ENCODE measurements around the gene ACSS3.

Gene ACSS3

DNA sequence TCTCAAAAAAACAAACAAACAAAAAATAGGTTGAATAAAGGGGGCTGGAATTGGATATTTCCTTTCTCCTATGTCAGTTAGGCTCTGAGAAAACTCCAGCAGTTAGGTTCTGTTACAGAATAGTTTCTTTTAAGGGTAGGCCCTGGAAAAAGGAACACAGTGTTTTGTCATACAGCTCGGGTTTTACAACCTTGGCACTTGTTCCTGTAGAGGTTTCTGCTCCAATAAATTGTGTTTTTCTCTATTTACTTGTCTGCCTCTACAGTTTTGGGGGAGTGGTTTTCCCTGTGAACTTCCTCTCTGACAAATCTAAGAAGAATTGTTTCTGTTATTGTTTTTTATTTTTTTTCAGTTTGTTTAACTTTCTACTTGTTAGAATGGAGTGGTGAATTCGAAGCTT is 167.6 kb downstream of the ACSS3 start:
- DNase-seq: no peak

DNA sequence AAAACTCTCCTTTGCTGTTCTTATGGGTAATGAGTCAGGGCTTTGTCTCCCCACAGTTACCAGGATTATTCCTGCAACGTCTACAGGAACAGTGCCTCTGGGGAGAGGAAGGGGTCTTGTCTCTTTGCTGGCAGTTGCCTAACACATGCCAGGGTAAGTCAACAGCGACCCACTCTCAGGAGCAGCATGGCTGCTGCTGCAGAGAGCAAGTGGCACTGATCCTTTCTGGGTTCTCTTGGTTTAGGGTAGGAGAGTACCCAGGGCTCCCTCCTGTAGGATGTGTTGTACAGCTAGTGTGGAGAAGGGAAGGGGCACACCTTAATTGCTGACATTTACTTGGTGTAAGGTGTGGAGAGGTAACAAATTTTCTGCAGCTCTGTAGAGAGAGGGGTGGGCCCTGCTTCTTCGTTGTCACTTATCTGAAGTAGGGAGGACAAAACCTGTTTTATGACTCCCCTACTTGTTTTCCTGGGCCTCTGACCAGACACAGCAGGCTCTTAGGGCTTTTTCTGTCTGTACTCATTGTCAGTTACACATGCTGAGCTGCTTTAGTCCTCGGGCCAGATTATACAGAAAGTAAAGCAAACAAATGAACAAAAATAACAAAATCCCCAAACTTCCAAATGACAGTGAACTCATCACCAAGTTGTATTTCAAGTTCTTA is 168.2 kb downstream of the ACSS3 start:
- no peak for DNase-seq

- no peak for DNase-seq
Observed at GRCh38 chr12:81249976-81250375, 172.1 kb downstream of the ACSS3 start.

- DNase-seq: no peak
Observed at GRCh38 chr12:81252228-81252627, 174.3 kb downstream of the ACSS3 start.

GRCh38 chr12:81253360-81253759 is 175.5 kb downstream of the ACSS3 start:
- no peak for DNase-seq

DNA sequence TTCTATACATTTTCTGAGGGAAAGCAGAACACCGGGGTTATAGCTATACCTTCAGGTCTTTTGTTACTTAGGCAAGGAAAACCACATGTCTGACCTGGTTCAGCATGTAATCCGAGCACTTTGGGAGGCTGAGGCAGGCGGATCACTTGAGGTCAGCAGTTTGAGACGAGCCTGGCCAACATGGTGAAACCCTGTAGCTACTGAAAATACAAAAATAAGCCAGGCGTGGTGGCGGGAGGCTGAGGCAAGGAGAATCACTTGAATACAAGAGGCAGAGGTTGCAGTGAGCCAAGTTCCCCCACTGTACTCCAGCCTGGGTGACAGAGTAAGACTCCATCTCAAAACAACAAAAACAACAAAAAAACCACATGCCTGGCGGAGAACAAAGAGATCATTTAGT is 177.6 kb downstream of the ACSS3 start:
- DNase-seq: no peak

DNA sequence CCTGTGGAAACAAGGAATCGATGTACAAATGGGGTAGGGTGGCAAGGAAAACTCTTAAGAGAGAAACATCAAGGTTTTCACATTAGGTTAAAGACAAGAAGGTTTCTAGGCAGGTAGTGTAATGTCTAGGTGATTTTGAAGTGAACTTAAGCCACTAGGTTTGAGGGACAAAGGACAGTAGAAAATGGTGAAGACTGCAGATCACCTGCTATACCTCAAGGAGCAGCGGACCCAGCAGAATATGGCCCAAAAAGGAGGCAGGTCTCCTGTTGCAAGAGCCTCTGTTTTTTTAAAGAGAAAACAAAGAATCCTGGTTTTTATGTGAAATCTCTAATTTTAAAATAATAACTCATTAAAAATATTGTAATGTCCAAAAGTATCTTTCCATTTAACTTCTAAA is 178.1 kb downstream of the ACSS3 start:
- no peak for DNase-seq

DNA sequence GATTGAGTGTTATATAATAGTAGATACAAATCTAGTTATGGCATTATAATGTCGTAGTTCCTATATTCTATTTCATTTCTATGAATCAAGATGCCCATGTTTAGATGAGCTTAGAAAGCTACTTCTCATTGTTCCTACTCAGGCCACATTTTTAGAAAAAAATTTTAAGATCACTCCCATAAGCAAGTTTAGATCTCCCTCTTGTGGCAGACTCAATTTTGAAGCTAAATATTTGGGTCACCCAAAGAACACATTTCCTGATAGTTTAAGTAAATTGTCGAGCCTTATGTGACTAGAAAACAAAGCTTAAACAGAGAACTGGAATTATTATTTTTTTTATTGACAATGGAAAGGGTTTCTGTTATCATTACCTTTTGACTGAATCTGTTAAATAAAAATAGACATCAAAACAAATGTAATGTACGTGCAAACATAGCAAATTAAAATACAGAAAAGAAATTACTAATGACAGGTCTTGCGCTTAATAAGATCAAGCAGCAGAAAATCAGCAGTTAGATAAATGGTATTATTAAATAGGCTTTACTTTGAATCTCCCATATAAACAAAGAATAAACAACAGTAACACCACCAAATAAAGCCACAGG is 180.2 kb downstream of the ACSS3 start:
- DNase-seq: no peak

DNA sequence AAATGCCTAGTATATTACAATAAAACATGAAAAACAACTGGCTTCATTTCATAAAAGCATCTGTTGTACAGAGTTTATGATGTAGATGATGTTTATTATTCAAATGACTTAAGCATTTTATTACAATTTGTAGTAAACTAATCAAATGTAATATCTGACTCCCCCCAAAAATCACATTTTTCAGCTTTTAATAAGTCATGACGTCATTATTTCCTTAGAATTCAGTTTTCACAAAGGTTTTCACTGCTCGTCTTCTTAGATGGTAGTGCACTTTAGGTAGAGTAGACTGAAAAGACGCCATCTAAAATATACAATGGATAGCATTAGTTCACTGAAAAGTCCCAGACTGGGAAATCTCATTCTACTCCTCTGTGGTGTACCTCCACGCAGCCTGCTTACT is 181.5 kb downstream of the ACSS3 start:
- DNase-seq: no peak

GRCh38 chr12:81261508-81262207 is 183.8 kb downstream of the ACSS3 start:
- DNase-seq: no peak

DNA sequence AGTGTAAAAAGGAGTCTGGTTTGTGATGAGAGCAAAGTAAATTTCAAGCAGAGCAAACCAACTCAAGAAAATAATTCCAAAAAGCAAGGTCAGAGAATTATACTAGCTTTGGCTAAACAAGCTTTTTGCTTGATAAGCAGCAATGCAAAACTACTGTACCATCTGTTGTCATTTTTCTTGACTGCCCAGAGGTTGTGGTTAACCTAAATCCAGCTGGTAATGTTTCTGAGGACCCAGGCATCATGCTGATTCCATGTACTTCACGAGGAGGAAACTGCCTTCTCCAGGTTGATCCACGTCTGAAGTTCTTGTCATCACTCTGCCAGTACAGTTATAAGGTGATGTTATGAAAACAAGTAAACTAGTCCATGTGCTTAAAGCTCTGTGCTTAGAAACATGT is 185.2 kb downstream of the ACSS3 start:
- DNase-seq: no peak

GRCh38 chr12:81270385-81270784 is 192.5 kb downstream of the ACSS3 start:
- DNase-seq: no peak

DNA sequence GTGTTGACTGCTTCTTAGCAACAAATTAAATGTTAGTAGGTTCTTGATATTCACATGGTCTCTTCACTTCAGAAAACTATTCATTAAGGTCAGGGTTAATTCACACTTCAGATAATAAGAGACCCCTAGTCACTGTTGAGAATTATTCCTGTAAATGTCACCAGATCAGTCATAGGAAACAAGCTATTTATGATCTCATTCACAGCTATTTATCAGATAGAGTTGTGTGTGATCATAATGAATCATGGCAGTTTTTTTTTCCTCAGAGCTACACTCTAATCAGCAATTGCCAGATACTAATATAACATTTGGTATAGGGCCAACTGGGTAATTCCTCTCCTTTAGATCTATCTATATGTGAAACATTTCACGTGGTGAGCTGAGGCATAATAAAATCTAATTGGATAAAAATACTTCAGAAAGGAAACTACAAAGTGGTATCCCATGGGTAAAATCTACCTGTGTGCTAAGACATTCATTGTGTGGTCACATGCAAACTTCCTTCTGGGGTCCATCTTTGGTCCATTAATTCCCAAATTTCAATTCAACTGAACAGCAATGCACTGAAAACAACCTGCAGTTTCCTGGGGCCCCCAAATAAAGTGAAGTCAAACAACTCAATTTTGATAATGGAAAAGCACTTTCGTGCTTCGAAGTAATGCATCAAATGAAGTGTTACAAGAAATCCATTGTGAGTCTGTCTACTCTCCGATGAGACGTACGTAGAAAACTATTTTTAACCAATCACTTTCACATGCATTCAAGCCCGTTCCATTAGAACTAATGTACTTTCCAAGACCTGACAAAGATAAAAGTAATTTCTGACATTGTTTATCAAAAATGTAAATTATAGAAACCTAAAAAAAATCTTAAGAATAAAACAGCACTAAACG is 197.0 kb downstream of the ACSS3 start:
- DNase-seq: no peak

GRCh38 chr12:81284137-81284536 is 206.3 kb downstream of the ACSS3 start:
- no peak for DNase-seq

DNA sequence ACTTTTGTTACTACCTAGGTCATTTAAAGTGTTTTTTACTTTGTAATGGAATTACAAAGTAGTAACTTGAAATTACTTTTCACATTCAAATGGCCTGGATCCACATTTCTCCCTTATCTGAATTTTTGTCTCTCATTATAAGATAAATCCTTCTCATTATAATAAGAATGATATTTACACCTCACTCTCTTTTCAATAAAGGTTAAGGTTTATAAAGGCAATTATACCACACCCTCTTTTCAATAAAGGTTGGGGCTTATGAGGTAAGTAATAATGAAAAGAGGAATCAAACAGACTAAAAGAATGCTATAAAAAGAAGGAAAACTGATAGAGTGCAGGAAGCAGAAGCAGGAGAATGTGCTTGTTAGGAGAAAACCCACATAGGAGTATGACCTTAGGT is 210.8 kb downstream of the ACSS3 start:
- no peak for DNase-seq

DNA sequence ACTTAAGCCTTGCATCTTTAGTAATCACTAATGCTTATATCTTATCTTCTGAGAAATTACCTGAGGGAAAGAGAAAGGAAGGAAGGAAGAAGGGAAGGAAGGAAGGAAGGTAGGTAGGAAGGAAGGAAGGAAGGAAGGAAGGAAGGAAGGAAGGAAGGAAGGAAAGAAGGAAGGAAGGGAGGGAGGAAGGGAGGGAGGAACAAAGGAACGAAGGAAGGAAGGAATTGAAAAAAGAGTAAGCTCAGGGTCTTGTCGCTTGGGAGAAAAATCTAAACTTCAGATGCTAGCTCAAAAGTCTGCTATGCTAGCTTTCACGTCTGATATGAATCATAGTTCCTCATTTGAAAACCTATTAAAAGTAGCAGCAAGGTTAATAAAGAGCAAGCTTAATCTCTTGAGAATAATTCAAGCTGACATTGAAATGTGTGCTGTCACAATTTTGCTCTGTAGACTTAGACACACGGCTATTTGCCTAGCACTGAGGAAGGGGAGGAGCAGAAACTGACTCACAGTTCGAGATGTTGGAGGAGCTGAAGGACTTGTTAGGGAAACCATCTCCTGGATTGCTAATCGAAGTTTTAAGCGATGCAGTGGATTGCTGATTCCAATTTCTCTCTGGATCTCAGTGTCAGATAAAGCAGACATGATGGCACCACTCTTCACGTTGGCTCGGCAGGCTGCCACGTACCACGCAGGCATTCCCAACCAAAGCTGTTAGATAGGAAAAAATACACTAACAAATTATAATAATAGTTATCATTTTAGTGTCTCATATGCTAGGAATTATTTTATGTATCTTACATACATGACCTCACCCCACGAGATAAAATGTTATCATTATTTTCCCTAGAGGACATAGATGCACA is 216.7 kb downstream of the ACSS3 start:
- DNase-seq: no peak

DNA sequence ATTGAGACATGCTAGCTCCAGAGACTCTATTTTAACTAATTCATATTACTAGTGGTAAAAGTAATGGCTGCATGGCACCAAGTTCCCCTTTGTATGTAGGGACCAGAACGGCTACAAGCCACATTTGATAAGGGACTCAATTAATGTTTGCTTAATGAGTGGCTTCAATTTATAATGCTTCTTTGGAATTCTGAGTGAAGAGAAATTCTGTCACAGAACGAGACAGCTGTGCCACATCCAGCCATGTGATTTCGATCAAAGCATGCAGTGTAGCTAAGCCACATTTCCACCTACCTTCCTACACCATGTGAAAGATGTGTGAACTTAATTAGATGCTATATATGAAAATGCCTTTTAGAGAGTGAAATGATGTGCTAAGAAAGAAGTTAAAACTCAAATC is 217.4 kb downstream of the ACSS3 start:
- no peak for DNase-seq

DNA sequence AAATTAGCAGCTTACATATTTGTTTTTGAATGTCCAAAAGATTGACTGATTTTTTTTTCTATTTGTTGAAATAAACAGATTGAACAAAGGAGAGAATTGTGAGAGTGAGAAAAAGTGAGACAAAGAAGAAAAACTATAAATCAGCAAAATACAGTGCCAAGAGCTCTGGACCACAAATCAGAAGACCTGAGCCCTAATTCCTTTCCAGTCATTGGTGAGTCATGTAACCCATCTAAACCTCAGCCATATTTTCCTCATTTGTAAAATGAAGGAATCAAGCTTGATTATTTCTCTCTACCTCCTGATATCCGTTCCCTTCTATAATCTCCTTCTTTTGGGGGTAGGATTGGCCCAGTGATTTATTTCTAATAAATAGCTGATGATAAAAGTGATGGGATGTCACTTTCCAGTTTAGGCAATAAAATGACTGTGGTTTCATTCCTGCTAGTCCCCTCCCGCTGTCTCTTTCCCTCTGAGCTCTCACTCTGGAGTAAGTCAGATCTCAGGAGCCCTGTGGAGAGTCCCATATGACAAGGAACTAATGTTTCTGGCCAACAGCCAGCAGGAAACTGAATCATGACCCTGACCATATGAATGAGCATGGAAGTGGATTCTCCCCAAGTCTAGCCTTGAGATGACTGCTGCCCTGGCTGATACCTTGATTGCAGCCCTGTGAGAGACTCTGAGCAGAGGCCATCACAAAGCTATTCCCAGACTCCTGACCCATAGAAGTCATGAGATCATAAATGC is 218.9 kb downstream of the ACSS3 start:
- DNase-seq: no peak

- no peak for DNase-seq
Observed at GRCh38 chr12:81297601-81298000, 219.7 kb downstream of the ACSS3 start.

DNA sequence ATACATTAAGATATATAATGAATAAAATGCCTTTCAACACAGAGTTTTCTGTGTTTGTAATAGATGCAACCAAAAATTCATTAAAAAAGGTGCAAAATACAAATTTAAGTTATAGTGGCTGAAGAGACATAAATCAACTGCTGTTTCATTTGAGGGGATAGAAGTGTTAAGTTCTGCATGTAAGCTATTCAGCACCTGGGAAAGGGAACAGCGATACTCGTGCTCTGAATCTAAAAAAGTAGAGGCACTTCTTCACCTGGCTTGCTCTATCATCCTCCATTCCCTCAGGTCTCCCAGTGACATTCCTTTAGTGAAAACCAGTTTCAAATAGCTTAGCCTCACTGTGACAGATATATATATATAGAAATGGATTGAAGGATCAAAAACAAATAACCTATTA is 222.6 kb downstream of the ACSS3 start:
- no peak for DNase-seq

GRCh38 chr12:81303935-81304334 is 226.1 kb downstream of the ACSS3 start:
- no peak for DNase-seq
